GM18873 (cell line): ENCODE measurements around the gene FAM13A.

ENCODE experiments used
- ATAC-seq: cut with Tn5 transposase; IDR thresholded peaks from one replicate; pipeline ENCODE4 v1.9.1; 2021; ENCODE audit warnings: mild to moderate bottlenecking, moderate library complexity, moderate number of reproducible peaks; ENCODE audit not compliant: unreplicated experiment, low FRiP score

FAM13A gene

DNA sequence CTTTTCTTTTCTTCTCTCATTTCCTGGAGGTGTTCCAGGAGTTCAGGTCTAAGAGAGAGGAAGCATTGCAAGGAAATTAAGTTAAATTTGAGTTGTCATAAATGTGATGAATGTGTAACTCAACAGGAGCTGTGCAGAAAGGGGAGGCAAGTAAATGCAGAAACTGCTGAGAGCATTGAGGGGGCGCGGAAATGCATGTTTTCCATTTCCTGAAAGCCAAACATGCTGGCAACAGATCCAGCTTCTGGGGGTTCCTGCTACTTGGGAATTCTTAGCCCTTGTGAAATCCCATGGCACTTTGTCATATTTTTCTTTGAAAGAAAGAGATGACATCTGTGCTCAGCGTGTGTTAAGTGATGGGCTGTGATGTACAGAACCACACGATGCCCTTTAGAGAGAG, 325.6 kb downstream of the FAM13A start:
- ATAC-seq = no peak

DNA sequence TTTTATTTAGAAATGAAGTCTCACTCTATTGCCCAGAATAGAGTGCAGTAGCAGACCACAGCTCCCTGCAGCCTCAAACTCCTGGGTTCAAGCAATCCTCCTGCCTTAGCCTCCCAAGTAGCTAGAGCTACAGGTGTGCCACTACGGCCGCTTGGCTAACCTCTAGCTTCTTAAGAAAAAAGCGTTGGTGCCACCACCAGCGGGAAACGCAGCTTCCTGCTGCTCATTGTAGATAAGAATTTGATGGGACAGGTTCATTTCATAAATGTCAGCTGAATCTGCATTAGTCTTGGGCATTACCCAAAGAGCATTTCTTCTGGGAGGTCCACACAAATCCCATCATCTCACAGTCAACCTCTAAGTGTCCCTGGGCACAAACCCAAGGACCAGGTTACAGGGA, 326.2 kb downstream of the FAM13A start:
- ATAC-seq = no peak

DNA sequence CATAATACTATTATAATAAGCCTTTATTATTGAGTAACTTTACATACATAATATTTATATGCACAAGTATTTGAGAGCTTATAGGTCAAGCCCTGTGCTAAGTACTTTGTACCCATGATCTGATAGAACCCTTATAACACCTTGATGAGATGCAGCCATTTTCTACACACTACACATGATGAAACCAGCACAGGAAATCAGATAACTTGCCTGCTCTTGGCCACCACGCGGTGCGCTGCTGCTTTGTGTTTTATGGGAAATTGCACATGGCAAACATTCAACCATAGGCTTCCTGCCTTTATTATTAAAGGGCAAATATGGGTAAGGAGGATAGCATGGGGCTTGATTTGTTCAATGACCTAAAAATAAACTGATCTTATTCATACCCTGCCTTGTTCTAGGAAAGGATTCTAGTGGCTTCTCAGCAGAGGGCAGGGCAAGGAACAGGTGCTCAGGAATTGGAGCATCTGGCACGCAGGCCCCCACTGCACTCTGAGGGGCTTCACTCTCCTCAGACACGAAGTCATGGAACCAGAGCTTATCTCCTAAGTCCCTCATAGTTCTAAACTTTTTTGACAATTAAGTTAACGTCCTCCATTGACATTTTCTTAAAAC, 327.7 kb downstream of the FAM13A start:
- ATAC-seq = no peak

DNA sequence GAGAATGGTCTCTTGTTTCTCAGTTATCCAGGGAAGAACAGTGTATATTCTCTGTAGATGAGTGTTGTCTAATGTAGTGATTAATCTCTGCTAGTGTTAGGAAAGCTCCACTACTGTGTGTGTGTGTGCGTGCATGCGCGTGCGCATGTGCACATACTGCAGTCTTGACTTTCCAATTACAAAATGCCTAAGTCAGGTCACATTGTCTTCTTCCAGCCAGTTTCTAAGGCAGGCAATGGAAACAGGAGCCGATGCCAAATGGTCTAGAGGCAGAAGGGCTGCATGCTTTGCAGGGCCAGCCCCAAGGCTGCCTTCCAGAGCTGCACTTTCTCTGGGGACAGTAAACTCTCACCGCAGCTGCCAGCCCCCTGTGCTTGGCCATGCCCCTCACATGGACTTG, 328.8 kb downstream of the FAM13A start:
- ATAC-seq = no peak

- ATAC-seq = no peak
These were observed 331.0 kb downstream of the FAM13A start for GRCh38 chr4:88725986-88726385.

DNA sequence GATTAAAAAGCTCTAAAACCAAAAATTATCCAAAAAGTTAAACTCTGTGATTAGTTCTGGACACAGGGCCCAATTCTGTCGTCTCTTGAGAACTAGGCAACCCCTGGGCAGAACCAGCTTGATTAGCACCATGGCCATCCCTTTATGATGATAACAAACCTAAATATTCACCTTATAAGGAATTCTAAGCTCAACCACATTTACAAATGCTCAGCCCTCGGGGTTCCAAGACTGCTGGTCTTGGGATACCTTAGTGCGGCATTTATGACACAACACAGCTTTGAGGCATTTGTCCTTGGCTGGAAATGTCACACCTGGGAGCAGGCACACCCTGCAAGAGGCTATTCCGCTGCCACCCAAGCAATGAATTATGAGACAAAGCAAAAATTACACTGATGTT, 331.8 kb downstream of the FAM13A start:
- ATAC-seq = no peak

GRCh38 chr4:88724406-88724805, 332.6 kb downstream of the FAM13A start:
- ATAC-seq = no peak

DNA sequence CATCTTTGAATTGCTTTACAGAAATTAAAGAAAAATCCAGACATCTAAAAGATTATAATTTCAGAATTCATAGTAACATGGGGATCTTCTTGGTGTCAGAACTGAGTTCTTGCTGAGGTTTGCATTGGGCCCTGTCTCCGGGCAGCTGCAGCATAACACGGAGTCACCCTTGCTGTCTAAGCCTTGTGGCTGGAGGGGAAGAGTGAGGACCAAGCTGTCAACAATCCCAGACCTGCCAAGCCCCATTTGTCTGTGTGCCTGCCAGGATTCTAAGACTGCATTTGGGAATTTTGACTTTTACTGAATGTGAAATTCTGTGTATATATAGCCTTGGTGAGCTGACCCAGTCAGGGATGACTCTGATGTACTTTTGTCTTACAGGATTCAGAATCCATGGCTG, 334.2 kb downstream of the FAM13A start:
- ATAC-seq = no peak

DNA sequence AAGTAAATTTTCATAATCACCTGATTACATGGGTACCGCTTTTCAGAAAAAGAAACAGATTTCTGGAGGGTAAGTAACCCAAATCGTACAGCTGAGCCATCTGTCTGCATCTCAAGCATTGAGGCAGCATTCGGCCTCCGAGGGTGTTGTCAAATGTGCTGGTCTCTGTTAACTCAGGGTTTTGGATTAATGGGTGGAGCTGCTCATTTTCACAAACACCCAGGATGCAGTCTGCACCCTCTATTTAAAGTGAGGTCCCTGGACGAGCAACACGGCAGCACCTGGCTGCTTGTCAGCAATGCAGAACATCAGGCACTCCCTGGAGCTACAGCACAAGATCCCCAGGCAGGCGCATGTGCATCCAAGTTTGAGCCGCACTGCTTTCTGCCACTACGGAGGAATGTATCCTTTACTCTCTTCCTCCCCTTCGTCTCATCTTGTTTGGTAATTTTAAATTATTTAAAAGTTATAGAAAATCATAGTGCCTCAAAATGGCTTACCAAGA, 334.7 kb downstream of the FAM13A start:
- ATAC-seq = no peak

DNA sequence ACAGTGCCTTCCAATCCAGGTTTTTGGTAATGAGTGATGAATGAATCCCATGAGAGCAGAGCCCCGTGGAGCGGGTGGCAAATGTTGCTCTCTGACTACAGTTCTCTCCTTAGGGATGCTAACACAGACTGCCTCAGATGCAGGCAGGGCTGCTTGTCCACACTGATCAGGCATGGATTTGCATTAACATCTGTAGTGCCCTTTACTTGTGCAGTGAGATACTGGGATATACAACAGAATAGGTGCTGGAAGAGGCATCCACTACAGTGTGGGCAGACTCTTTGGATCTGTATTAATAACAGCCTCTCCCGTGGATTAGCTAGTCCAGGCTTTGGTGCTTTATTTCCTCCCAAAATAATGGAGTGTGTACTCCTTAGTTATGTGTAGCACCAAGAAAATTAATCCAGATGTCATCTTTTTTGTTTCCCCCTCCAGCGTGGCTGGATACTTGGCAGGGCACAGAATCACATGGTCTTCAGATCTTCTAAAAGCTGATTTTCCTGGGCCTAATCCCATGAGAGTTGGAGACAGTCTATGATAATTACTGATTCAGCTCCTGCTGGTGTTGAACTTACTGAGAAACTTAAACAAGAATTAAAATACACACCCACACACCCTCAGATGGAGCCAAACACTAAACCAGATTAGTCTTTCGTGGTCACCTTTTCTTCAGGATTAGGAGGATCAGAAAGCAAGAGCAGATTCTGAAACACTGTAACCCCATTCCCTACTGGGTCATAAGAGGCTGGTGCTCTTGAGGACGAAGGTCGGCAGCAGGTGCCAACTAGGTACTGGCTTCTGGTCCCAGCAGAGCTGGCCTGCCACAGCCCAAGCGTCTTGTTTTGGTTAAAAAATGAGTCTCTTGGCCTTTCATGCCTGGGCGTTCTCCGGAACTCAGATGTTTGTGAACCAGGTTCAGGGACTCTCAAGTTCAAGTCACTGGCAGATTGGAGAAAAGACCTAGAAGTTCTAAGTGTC, 336.2 kb downstream of the FAM13A start:
- no peak for ATAC-seq

- ATAC-seq = no peak
These were observed 337.6 kb downstream of the FAM13A start for GRCh38 chr4:88719381-88719780.

DNA sequence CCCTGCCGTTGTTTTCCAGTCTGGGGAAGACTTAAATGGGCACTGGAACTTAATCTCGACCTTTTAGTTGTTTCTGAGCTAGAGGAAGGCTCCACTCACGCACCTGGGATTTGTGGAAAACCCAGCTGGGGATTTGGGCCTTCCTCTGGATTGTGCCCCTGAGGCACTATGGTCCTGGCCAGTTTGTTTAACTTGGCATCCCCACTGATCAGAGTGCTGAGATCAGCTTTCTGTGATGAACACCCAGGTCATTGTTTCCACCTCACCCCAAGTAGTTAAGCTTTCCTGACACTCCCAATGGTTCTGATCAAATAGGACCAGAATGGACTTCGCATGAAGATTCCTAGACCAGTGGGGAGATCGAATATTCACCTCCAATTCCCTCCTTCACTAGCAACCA, 338.9 kb downstream of the FAM13A start:
- no peak for ATAC-seq

DNA sequence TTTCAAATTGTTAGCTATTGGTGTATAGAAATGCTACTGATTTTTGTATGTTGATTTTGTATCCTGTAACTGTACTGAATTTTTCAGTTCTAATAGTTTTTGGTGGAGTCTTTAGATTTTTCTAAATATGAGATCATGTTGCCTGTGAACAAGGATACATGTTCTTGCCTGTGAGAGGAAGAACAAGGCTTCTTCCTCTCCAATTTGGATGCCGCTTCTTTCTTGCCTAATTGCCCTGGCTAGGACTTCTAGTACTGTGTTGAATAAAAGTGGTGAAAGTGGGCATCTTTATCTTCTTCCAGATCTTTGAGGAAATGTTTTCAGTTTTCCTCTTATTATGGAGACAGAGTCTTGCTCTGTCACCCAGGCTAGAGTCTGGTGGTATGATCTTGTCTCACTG, 343.2 kb downstream of the FAM13A start:
- no peak for ATAC-seq

DNA sequence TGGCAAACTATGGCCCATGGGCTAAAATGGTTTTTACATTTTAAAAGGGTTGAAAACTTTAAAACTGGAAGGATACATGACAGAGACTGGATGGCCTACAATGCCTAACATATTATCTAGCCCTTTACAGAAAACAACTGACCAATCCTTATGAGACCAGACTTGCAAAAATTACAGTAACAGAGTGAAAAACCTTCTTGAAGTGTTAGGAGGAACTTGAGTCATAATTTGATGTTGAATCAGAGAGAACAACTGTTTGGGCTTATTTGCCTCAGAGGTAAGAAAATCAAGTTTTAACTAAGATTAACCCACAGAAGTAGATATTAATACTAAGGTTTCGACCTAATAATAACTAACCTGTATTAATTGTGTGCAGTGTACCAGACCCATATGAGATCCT, 347.0 kb downstream of the FAM13A start:
- no peak for ATAC-seq

DNA sequence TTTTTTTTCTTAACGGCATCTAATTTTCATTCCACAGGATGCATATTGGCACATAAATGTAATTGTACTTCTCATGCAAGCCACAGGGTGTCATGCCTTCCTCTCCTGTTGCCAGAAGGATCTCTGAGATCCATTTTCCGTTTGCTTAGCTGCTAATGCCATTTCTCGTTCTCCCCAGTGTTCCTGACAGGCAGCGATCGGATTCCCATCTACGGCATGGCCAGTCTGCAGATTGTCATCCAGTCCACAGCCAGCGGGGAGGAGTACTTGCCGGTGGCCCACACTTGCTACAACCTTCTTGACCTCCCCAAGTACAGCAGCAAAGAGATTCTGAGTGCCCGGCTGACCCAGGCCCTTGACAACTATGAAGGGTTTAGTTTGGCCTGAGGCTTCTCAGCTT, 350.4 kb downstream of the FAM13A start:
- ATAC-seq = no peak

DNA sequence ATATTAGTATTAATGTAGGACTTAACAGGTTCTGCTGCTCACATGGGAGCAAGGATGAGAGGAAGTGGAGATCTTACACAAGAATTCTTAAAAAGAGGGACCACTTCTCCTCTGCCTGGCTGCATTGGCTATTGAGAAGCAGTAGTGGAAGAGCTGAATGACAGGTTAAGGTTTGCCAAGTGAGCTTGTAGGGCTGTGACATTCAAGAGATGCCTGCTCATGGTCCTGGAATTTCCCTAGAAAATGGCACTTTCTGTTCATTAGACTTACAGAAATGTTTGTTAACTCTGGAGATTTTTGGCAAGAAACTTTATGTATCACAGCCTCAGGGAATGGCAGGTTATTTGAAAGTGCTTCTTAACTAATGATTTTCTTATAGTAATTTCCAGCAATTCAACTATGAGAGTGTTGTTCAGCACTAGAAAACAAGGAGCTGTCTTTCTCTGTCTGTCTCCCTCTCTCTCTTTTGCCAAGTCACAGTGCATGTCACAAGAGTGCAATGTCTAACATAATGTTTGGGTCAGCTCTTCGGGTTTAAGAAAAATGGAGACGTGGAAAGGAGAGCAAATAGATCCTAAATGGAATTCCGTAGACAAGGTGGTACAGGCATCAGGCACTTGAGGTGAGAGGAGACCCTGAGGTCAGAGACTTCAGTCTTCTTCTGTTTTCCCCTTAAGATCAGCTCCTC, 351.0 kb downstream of the FAM13A start:
- ATAC-seq = no peak

DNA sequence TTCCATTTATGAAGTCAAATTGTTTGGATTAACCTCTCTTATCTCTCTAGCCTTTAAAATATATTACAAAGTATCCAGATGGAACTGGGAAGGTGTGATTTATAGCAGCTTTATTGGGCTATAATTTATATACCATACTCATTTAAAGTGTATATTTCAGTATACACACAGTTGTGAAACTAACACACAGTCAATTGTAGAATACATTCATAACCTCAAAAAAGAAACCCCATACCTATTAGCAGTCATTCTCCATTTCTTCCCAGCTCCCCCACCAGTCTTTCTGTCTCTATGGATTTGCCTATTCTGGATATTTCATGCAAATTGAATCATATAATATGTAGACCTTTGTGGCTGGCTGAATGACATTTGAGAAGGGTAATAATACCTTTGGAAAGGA, 351.8 kb downstream of the FAM13A start:
- ATAC-seq = no peak

DNA sequence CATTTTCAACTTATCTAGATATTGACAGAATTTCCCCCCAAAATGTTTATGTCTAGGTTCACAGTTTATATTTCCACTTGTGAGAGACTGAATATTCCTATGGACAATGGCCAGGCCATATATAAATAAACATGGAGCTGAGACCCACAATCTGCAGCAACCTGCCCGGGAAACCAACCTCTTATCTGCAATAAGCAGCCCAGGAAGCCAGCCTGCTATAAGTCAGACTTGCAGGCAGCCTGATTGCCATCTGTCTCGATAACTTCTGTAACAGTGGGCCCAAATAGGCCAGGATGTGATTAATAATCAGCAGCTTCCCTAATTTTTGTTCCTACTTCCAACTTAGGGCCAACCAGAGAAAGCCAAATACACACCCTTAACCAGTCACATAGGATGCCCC, 354.2 kb downstream of the FAM13A start:
- no peak for ATAC-seq

DNA sequence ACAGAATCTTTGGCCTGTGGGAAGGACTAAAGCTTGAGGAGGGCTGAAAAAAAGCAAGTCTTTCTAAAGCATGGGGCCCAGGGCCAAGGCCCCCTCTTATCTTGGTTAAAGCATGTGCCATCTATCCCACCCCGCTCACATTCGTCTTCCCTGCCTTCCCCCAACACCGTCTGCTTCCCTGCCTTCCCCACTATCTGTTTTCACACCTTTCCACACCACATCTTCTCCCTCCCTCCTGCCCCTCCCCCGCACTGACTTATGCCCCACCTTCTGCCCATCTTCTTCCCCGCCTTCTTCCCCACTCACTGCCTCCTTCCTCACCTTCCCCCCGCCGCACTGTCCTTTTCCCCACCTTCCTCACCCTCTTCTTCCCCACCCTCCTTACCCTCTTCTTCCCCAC, 358.5 kb downstream of the FAM13A start:
- ATAC-seq = no peak

- peak; percentile 88 for ATAC-seq
These were observed 359.2 kb downstream of the FAM13A start, which contains the start of gene NAP1L5 for GRCh38 chr4:88697588-88698329. TSS of gene NAP1L5 (minus strand) at chr4:88697829. CDS start at chr4:88697754, 75 bp downstream.
